ENCODE measurements around the gene CYS1.

CYS1 gene

DNA sequence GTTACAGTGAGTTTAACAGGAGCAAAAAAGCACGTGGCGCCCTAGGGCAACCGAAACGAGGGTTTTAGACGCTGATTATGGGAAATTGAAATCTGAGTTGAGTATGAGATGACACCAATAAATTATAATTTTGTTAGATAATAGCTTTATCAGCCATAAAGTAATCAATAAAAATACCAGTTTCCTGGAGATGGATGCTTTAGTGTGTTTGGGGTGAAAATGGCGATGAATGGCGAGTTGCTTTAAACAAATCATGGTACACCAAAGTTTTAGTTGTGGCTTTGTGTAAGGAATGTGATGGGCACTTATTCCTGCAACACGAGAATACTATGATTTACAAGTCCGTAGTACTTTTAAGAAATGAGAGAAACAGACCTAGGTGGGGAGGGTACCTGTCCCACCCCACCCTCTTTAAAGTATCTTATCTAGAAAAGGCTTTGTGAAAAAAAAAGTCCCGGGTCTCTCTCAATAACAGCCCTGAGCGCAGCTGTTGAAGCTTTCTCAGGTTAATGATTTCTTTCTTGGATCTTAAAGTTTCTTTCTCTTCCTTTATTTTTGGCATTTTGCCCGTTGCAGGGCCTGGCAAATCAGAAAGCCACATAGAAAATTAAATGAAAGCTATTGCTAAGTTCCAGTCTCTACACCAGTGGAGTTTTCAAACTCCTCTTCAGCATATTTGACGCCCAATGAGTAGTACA, 40.8 kb upstream of the CYS1 start:
- Histone ChIP-seq H3K79me2 (no peaks in the 10 kb centered on the region), H3K27me3 (ENCODE audit: control insufficient read depth, insufficient read depth, low read length) (peaks cover 2% of the 10 kb centered on the region), H3K9me3 (ENCODE audit: control insufficient read depth, low read length) (no peaks in the 10 kb centered on the region), H3K4me3 (ENCODE audit: low read depth, low read length) (peak overlapping the region; percentile 64), H3K4me2 (ENCODE audit: low read length) (peak overlapping the region; percentile 85), H3K4me1 (peaks cover 10% of the 10 kb centered on the region), H3K36me3 (ENCODE audit: control insufficient read depth, insufficient read depth, low read length) (no peaks in the 10 kb centered on the region), H3K9ac (no peak overlapping the region), H2AFZ (peak overlapping the region; percentile 93), H3K27ac (peak overlapping the region; percentile 37)
- TF ChIP-seq CTCF (IDR thresholded peaks at IDR 0.05), result no peak

GRCh38 chr2:10120158-10120876, 40.1 kb upstream of the CYS1 start:
- Histone ChIP-seq H2AFZ (peak overlapping the region; percentile 93), H3K27ac (peak overlapping the region; percentile 37)

GRCh38 chr2:10119601-10120157, 39.5 kb upstream of the CYS1 start:
- H3K4me1 ChIP-seq, result peaks cover 10% of the 10 kb centered on the region

More at GRCh38 chr2:10120158-10120876, 40.1 kb upstream of the CYS1 start:
- no peak overlapping the region for H3K9ac ChIP-seq
- peak overlapping the region; percentile 85 for H3K4me2 ChIP-seq (ENCODE audit: low read length)
- peaks cover 2% of the 10 kb centered on the region for H3K27me3 ChIP-seq (ENCODE audit: control insufficient read depth, insufficient read depth, low read length)
- no peaks in the 10 kb centered on the region for H3K36me3 ChIP-seq (ENCODE audit: control insufficient read depth, insufficient read depth, low read length)
- no peaks in the 10 kb centered on the region for H3K79me2 ChIP-seq
- peaks cover 10% of the 10 kb centered on the region for H3K4me1 ChIP-seq
- peak; percentile 5 for TF ChIP-seq CTCF (IDR thresholded peaks at IDR 0.05)
- peak overlapping the region; percentile 64 for H3K4me3 ChIP-seq (ENCODE audit: low read depth, low read length)
- no peaks in the 10 kb centered on the region for H3K9me3 ChIP-seq (ENCODE audit: control insufficient read depth, low read length)

GRCh38 chr2:10119027-10119325, 38.8 kb upstream of the CYS1 start:
- H3K36me3 ChIP-seq (ENCODE audit: control insufficient read depth, insufficient read depth, low read length), result no peaks in the 10 kb centered on the region
- H2AFZ ChIP-seq, result no peak overlapping the region
- no peak overlapping the region for H3K4me3 ChIP-seq (ENCODE audit: low read depth, low read length)
- H3K27ac ChIP-seq, result no peak overlapping the region
- H3K4me1 ChIP-seq, result peaks cover 10% of the 10 kb centered on the region
- TF ChIP-seq CTCF (IDR thresholded peaks at IDR 0.05), result no peak
- no peak overlapping the region for H3K9ac ChIP-seq
- no peak overlapping the region for H3K4me2 ChIP-seq (ENCODE audit: low read length)
- H3K9me3 ChIP-seq (ENCODE audit: control insufficient read depth, low read length), result no peaks in the 10 kb centered on the region
- peaks cover 2% of the 10 kb centered on the region for H3K27me3 ChIP-seq (ENCODE audit: control insufficient read depth, insufficient read depth, low read length)
- H3K79me2 ChIP-seq, result no peaks in the 10 kb centered on the region

More at GRCh38 chr2:10119601-10120157, 39.5 kb upstream of the CYS1 start:
- Histone ChIP-seq H3K36me3 (ENCODE audit: control insufficient read depth, insufficient read depth, low read length) (no peaks in the 10 kb centered on the region), H3K9ac (no peak overlapping the region), H2AFZ (peak overlapping the region; percentile 93), H3K4me3 (ENCODE audit: low read depth, low read length) (peak overlapping the region; percentile 64), H3K79me2 (no peaks in the 10 kb centered on the region), H3K27ac (no peak overlapping the region), H3K9me3 (ENCODE audit: control insufficient read depth, low read length) (no peaks in the 10 kb centered on the region), H3K4me2 (ENCODE audit: low read length) (peak overlapping the region; percentile 85), H3K27me3 (ENCODE audit: control insufficient read depth, insufficient read depth, low read length) (peaks cover 2% of the 10 kb centered on the region)
- TF ChIP-seq CTCF (IDR thresholded peaks at IDR 0.05), result no peak

Measured in parathyroid adenoma (tissue), 2 donors.